IPS-18c (cell line): Measurements from ENCODE around the gene RFK.

Experiments
- H3K4me3 ChIP-seq: 2 replicates; pipeline ENCODE4 v1.7.0; 2013; ENCODE audit warnings: low read depth, mild to moderate bottlenecking, low read length, moderate library complexity; ENCODE audit not compliant: insufficient read depth
- H3K9me3 ChIP-seq: one replicate; pipeline ENCODE4 v1.6.1; 2013; ENCODE audit warnings: mild to moderate bottlenecking, low read length, moderate library complexity; ENCODE audit not compliant: control insufficient read depth, insufficient read depth

The RFK gene

GRCh38 chr9:76415731-76416130 lies 21.5 kb upstream of the RFK start:
- no peak overlapping the region for H3K4me3 ChIP-seq
- H3K9me3 ChIP-seq = peaks cover 2% of the 10 kb centered on the region

GRCh38 chr9:76415154-76415553 lies 20.9 kb upstream of the RFK start:
- Histone ChIP-seq H3K4me3 (no peak overlapping the region), H3K9me3 (peaks cover 2% of the 10 kb centered on the region)

- Histone ChIP-seq H3K4me3 (no peak overlapping the region), H3K9me3 (peaks cover 2% of the 10 kb centered on the region)
Observed at GRCh38 chr9:76414661-76415060, 20.4 kb upstream of the RFK start.

- Histone ChIP-seq H3K4me3 (no peak overlapping the region), H3K9me3 (peaks cover 2% of the 10 kb centered on the region)
Observed at GRCh38 chr9:76413658-76414057, 19.4 kb upstream of the RFK start.

GRCh38 chr9:76412638-76413037 lies 18.4 kb upstream of the RFK start:
- Histone ChIP-seq H3K9me3 (peaks cover 2% of the 10 kb centered on the region), H3K4me3 (no peak overlapping the region)

- Histone ChIP-seq H3K9me3 (no peaks in the 10 kb centered on the region), H3K4me3 (no peak overlapping the region)
Observed at GRCh38 chr9:76405868-76406267, 11.6 kb upstream of the RFK start.

- no peaks in the 10 kb centered on the region for H3K9me3 ChIP-seq
Observed at GRCh38 chr9:76405340-76405739, 11.1 kb upstream of the RFK start.

GRCh38 chr9:76404401-76404800 lies 10.2 kb upstream of the RFK start:
- Histone ChIP-seq H3K9me3 (no peaks in the 10 kb centered on the region), H3K4me3 (no peak overlapping the region)

More at GRCh38 chr9:76405340-76405739, 11.1 kb upstream of the RFK start:
- no peak overlapping the region for H3K4me3 ChIP-seq

- H3K4me3 ChIP-seq = no peak overlapping the region
Observed at GRCh38 chr9:76403352-76403751, 9.1 kb upstream of the RFK start.

GRCh38 chr9:76401580-76402354 lies 7.5 kb upstream of the RFK start:
- no peaks in the 10 kb centered on the region for H3K9me3 ChIP-seq
- H3K4me3 ChIP-seq = no peak overlapping the region

More at GRCh38 chr9:76403352-76403751, 9.1 kb upstream of the RFK start:
- no peaks in the 10 kb centered on the region for H3K9me3 ChIP-seq

- no peaks in the 10 kb centered on the region for H3K9me3 ChIP-seq
- H3K4me3 ChIP-seq = no peak overlapping the region
Observed at GRCh38 chr9:76401176-76401575, 7.0 kb upstream of the RFK start.

- Histone ChIP-seq H3K4me3 (no peak overlapping the region), H3K9me3 (no peaks in the 10 kb centered on the region)
Observed at GRCh38 chr9:76400534-76401096, 6.4 kb upstream of the RFK start.

- Histone ChIP-seq H3K4me3 (no peak overlapping the region), H3K9me3 (no peaks in the 10 kb centered on the region)
Observed at GRCh38 chr9:76399856-76400255, 5.6 kb upstream of the RFK start.

GRCh38 chr9:76396597-76396996 lies 2.4 kb upstream of the RFK start:
- no peak overlapping the region for H3K4me3 ChIP-seq

GRCh38 chr9:76396144-76396543 lies 1.9 kb upstream of the RFK start:
- no peaks in the 10 kb centered on the region for H3K9me3 ChIP-seq

More at GRCh38 chr9:76396597-76396996, 2.4 kb upstream of the RFK start:
- H3K9me3 ChIP-seq = no peaks in the 10 kb centered on the region

GRCh38 chr9:76395381-76395780 lies 1.2 kb upstream of the RFK start:
- H3K4me3 ChIP-seq = peak overlapping the region; percentile 75; the same call in 1 of the 2 replicates
- H3K9me3 ChIP-seq = no peaks in the 10 kb centered on the region

More at GRCh38 chr9:76396144-76396543, 1.9 kb upstream of the RFK start:
- no peak overlapping the region for H3K4me3 ChIP-seq

GRCh38 chr9:76394960-76395252 lies 680 bp upstream of the RFK start:
- H3K4me3 ChIP-seq = peak overlapping the region; percentile 75

GRCh38 chr9:76390656-76391055 lies 3.6 kb downstream of the RFK start:
- H3K9me3 ChIP-seq = no peaks in the 10 kb centered on the region
- H3K4me3 ChIP-seq = no peak overlapping the region

More at GRCh38 chr9:76394960-76395252, 680 bp upstream of the RFK start:
- no peaks in the 10 kb centered on the region for H3K9me3 ChIP-seq

GRCh38 chr9:76379494-76379893 lies 14.7 kb downstream of the RFK start:
- H3K9me3 ChIP-seq = no peaks in the 10 kb centered on the region
- no peak overlapping the region for H3K4me3 ChIP-seq
